Liver (tissue), 9 donors: ENCODE measurements around the gene CACNA1S. TPM values are rescaled to one million over a fixed set of nuclear protein-coding genes. Genes with fewer than 3 reads are reported as not detected.

Experiments used
- DNase-seq: peaks from one replicate; pipeline ENCODE4 v3.0.0-alpha.2; 2017; ENCODE audit warnings: low spot score
- H3K27ac ChIP-seq, 2 donors: one replicate each; pipeline ENCODE4 v1.7.0; 2013; ENCODE audit warnings: inconsistent platforms in 2 of 2, low read length in 2 of 2, control low read depth in 1 of 2, low read depth in 1 of 2, mild to moderate bottlenecking in 1 of 2
- H3K27me3 ChIP-seq, 4 donors: one replicate each; pipeline versions ENCODE4 v1.6.1 to v1.7.0; 2013; ENCODE audit warnings: low read length in 3 of 4, inconsistent platforms in 1 of 4, mild to moderate bottlenecking in 1 of 4, moderate library complexity in 1 of 4; ENCODE audit not compliant: control insufficient read depth in 4 of 4, insufficient read depth in 4 of 4
- H3K36me3 ChIP-seq, 4 donors: one replicate each; pipeline versions ENCODE4 v1.6.1 to v1.7.0; 2013; ENCODE audit warnings: low read length in 3 of 4, mild to moderate bottlenecking in 3 of 4, low read depth in 1 of 4, moderate library complexity in 1 of 4; ENCODE audit not compliant: control insufficient read depth in 4 of 4, insufficient read depth in 3 of 4
- H3K4me1 ChIP-seq, 4 donors: one replicate each; pipeline versions ENCODE4 v1.6.1 to v1.7.0; 2013; ENCODE audit warnings: low read length in 3 of 4, mild to moderate bottlenecking in 3 of 4, moderate library complexity in 1 of 4; ENCODE audit not compliant: control insufficient read depth in 4 of 4, insufficient read depth in 4 of 4
- H3K4me3 ChIP-seq, 3 donors: one replicate each; pipeline versions ENCODE4 v1.6.1 to v1.7.0; 2013; ENCODE audit warnings: low read length in 3 of 3, control low read depth in 1 of 3, low read depth in 1 of 3, mild to moderate bottlenecking in 1 of 3
- H3K9ac ChIP-seq, 2 donors: one replicate each; pipeline ENCODE4 v1.7.0; 2013; ENCODE audit warnings: low read length in 2 of 2, mild to moderate bottlenecking in 2 of 2, moderate library complexity in 2 of 2, control low read depth in 1 of 2, low read depth in 1 of 2
- H3K9me3 ChIP-seq, 4 donors: one replicate each; pipeline versions ENCODE4 v1.6.1 to v1.7.0; 2013; ENCODE audit warnings: low read length in 3 of 4; ENCODE audit not compliant: control insufficient read depth in 4 of 4
- CTCF ChIP-seq: fragments of 150-350 bp; IDR thresholded peaks from 2 replicates; pipeline ENCODE4 v1.5.1; 2017; ENCODE audit warnings: improper control_type of control experiment, low read depth, low read length; ENCODE audit not compliant: missing input control
- EGR1 ChIP-seq, 2 donors: IDR thresholded peaks; 2 replicates each; pipeline ENCODE4 v1.6.1; 2016 to 2018; ENCODE audit warnings: antibody characterized with exemption in 2 of 2, low read depth in 2 of 2
- FOXA1 ChIP-seq: IDR thresholded peaks from 2 replicates; pipeline ENCODE4 v1.6.1; 2016; ENCODE audit warnings: antibody characterized with exemption
- GABPA ChIP-seq, 2 donors: IDR thresholded peaks in 1 of 2; conservative IDR thresholded peaks in 1 of 2; 2 replicates each; pipeline ENCODE4 v1.6.1; 2016; ENCODE audit warnings: antibody characterized with exemption in 2 of 2, mild to moderate bottlenecking in 1 of 2, moderate library complexity in 1 of 2
- HNF4A ChIP-seq, 2 donors: conservative IDR thresholded peaks; 2 replicates each; pipeline ENCODE4 v1.6.1; 2016; ENCODE audit warnings: antibody characterized with exemption in 2 of 2, mild to moderate bottlenecking in 2 of 2
- HNF4G ChIP-seq: IDR thresholded peaks from 2 replicates; pipeline ENCODE4 v1.6.1; 2016; ENCODE audit warnings: antibody characterized with exemption
- MAX ChIP-seq: IDR thresholded peaks from 2 replicates; pipeline ENCODE4 v1.6.1; 2016; ENCODE audit warnings: antibody characterized with exemption
- NR2F2 ChIP-seq: IDR thresholded peaks from 2 replicates; pipeline ENCODE4 v1.6.1; 2016; ENCODE audit warnings: antibody characterized with exemption
- RAD21 ChIP-seq, 2 donors: IDR thresholded peaks; 2 replicates each; pipeline ENCODE4 v1.6.1; 2016; ENCODE audit warnings: antibody characterized with exemption in 2 of 2, mild to moderate bottlenecking in 2 of 2
- RXRA ChIP-seq, 2 donors: IDR thresholded peaks; 2 replicates each; pipeline ENCODE4 v1.6.1; 2017 to 2018; ENCODE audit warnings: antibody characterized with exemption in 2 of 2, mild to moderate bottlenecking in 1 of 2
- SP1 ChIP-seq: IDR thresholded peaks from 2 replicates; pipeline ENCODE4 v1.6.1; 2018; ENCODE audit warnings: antibody characterized with exemption, mild to moderate bottlenecking
- TAF1 ChIP-seq: conservative IDR thresholded peaks from 2 replicates; pipeline ENCODE4 v1.6.1; 2016; ENCODE audit warnings: antibody characterized with exemption, mild to moderate bottlenecking
- YY1 ChIP-seq: IDR thresholded peaks from 2 replicates; pipeline ENCODE4 v1.6.1; 2016; ENCODE audit warnings: antibody characterized with exemption, mild to moderate bottlenecking
- WGBS: extraction: QIAGEN DNeasy Blood & Tissue Kit; methylation state at CpG from one replicate; pipeline ENCODE4 v1.1.7; 2013; 5-methylcytosine and 5-hydroxymethylcytosine counted together
- polyA plus RNA-seq, 2 donors: library from polyadenylated mRNA; stranded (reverse) in 1 of 2; unstranded in 1 of 2; fragments of 200-250 nt in 1 of 2; fragments of >200 nt in 1 of 2; fragmentation: Nextera tagmentation in 1 of 2; extraction: Ambion mirVana in 1 of 2; gene quantifications; one replicate each; pipeline versions ENCODE4 v1.2.1 to v1.2.3, GENCODE V29; 2013 to 2015
- total RNA-seq, 2 donors: library from RNA; depleted of rRNA; stranded (reverse); fragments of >200 nt; gene quantifications; one replicate each; pipeline ENCODE4 v1.2.3, GENCODE V29; 2014
- TF ChIP-seq, protein P1 (sequence below): IDR thresholded peaks from 2 replicates; pipeline ENCODE4 v1.6.1; 2016; ENCODE audit warnings: antibody characterized with exemption
- TF ChIP-seq, protein P2 (sequence below): IDR thresholded peaks from 2 replicates; pipeline ENCODE4 v1.6.1; 2016; ENCODE audit warnings: antibody characterized with exemption, mild to moderate bottlenecking
- TF ChIP-seq, protein P3 (sequence below): IDR thresholded peaks from 2 replicates; pipeline ENCODE4 v1.6.1; 2016; ENCODE audit warnings: antibody characterized with exemption
- donor health status: healthy.
- donor health status: healthy.
- donor health status: healthy.
- donor health status: healthy.
- donor health status: healthy.

CACNA1S gene
- total and polyA plus RNA-seq, 4 donors = under 0.01 to 0.33 TPM; not detected in 2

DNA sequence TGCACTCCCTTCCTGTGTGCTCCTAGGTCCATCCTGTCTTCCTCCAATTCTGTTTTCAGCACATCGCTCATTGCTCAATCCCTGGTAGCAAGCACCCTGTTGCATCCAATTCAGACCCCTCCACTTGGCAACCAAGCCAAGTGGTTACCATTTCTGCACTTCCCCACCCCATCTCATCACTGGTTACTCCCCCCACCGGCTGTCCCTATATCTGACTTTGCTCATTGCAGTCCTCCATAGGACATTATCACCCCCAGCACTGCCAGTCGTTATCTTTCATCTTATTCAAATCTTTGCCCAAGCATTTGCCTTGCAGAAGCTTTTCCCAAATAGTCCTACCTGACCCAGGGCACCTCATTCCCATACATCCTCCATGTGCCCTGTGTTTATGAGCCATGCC lies 44.1 kb upstream of the CACNA1S start (continued):
- TF ChIP-seq CTCF = no peak
- TF ChIP-seq EGR1 (IDR thresholded peaks at IDR 0.05; ENCODE audit: low read depth in 2 of 2) = no peak
- TF ChIP-seq RAD21 (IDR thresholded peaks at IDR 0.05) = no peak

GRCh38 chr1:201155354-201155753 lies 43.1 kb upstream of the CACNA1S start:
- no peak for TF ChIP-seq NR2F2
- TF ChIP-seq HNF4A (conservative IDR thresholded peaks at IDR 0.05) = no peak
- TF ChIP-seq, protein P1, sequence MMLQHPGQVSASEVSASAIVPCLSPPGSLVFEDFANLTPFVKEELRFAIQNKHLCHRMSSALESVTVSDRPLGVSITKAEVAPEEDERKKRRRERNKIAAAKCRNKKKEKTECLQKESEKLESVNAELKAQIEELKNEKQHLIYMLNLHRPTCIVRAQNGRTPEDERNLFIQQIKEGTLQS = no peak
- TF ChIP-seq RAD21 (IDR thresholded peaks at IDR 0.05) = no peak
- TF ChIP-seq CTCF = no peak
- TF ChIP-seq SP1 = no peak
- no peak for TF ChIP-seq GABPA (IDR thresholded peaks at IDR 0.05 in 1 of 2, conservative IDR thresholded peaks at IDR 0.05 in 1 of 2)
- no peak for TF ChIP-seq RXRA (IDR thresholded peaks at IDR 0.05)
- TF ChIP-seq HNF4G = no peak
- TF ChIP-seq YY1 = no peak
- TF ChIP-seq, protein P2, sequence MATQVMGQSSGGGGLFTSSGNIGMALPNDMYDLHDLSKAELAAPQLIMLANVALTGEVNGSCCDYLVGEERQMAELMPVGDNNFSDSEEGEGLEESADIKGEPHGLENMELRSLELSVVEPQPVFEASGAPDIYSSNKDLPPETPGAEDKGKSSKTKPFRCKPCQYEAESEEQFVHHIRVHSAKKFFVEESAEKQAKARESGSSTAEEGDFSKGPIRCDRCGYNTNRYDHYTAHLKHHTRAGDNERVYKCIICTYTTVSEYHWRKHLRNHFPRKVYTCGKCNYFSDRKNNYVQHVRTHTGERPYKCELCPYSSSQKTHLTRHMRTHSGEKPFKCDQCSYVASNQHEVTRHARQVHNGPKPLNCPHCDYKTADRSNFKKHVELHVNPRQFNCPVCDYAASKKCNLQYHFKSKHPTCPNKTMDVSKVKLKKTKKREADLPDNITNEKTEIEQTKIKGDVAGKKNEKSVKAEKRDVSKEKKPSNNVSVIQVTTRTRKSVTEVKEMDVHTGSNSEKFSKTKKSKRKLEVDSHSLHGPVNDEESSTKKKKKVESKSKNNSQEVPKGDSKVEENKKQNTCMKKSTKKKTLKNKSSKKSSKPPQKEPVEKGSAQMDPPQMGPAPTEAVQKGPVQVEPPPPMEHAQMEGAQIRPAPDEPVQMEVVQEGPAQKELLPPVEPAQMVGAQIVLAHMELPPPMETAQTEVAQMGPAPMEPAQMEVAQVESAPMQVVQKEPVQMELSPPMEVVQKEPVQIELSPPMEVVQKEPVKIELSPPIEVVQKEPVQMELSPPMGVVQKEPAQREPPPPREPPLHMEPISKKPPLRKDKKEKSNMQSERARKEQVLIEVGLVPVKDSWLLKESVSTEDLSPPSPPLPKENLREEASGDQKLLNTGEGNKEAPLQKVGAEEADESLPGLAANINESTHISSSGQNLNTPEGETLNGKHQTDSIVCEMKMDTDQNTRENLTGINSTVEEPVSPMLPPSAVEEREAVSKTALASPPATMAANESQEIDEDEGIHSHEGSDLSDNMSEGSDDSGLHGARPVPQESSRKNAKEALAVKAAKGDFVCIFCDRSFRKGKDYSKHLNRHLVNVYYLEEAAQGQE = no peak
- TF ChIP-seq FOXA1 = no peak
- TF ChIP-seq, protein P3, sequence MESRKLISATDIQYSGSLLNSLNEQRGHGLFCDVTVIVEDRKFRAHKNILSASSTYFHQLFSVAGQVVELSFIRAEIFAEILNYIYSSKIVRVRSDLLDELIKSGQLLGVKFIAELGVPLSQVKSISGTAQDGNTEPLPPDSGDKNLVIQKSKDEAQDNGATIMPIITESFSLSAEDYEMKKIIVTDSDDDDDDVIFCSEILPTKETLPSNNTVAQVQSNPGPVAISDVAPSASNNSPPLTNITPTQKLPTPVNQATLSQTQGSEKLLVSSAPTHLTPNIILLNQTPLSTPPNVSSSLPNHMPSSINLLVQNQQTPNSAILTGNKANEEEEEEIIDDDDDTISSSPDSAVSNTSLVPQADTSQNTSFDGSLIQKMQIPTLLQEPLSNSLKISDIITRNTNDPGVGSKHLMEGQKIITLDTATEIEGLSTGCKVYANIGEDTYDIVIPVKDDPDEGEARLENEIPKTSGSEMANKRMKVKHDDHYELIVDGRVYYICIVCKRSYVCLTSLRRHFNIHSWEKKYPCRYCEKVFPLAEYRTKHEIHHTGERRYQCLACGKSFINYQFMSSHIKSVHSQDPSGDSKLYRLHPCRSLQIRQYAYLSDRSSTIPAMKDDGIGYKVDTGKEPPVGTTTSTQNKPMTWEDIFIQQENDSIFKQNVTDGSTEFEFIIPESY = no peak
- TF ChIP-seq TAF1 = no peak
- TF ChIP-seq MAX = no peak
- 94% methylated on average over 2 of the region's 2 CpGs for WGBS
- Histone ChIP-seq H3K4me1 (peaks cover 5 to 16% (median 12%) of the 10 kb centered on the region in 4 donors), H3K27me3 (no peaks in the 10 kb centered on the region), H3K36me3 (peaks cover 0 to 8% (median 0%) of the 10 kb centered on the region in 4 donors), H3K4me3 (no peak overlapping the region), H3K9me3 (no peaks in the 10 kb centered on the region), H3K27ac (no peak overlapping the region), H3K9ac (no peak overlapping the region)
- no peak for DNase-seq
